Lower leg skin (tissue), 3 donors: ENCODE results near the gene S100A14.
"Not testable (repeated sequence)": the region's sequence is repeated elsewhere in the genome, so short reads cannot be mapped to it uniquely, and the experiment has no call there.

Experiments
- POLR2A ChIP-seq, 2 donors: fragments of 450-650 bp; IDR thresholded peaks; one replicate each; pipeline ENCODE4 v1.6.1; 2016 to 2017; ENCODE audit warnings: antibody characterized with exemption in 2 of 2, mild to moderate bottlenecking in 1 of 2, moderate library complexity in 1 of 2
- TF ChIP-seq, protein P1 (sequence below), 3 donors: fragments of 450-650 bp; IDR thresholded peaks; one replicate each; pipeline ENCODE4 v1.5.1; 2016; ENCODE audit warnings: antibody characterized with exemption in 3 of 3, mild to moderate bottlenecking in 3 of 3, moderate library complexity in 2 of 3

DNA sequence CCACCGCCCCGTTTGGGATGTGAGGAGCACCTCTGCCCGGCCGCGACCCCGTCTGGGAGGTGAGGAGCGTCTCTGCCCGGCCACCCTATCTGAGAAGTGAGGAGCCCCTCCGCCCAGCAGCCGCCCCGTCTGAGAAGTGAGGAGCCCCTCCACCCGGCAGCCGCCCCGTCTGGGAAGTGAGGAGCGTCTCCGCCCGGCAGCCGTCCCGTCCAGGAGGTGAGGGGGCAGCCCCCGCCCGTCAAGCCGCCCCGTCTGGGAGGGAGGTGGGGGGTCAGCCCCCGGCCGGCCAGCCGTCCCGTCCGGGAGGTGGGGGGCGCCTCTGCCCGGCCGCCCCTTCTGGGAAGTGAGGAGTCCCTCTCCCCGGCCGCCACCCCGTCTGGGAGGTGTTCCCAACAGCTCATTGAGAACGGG, 41.0 kb downstream of the S100A14 start:
- TF ChIP-seq POLR2A (IDR thresholded peaks at IDR 0.05): not testable (repeated sequence)
- TF ChIP-seq, protein P1, sequence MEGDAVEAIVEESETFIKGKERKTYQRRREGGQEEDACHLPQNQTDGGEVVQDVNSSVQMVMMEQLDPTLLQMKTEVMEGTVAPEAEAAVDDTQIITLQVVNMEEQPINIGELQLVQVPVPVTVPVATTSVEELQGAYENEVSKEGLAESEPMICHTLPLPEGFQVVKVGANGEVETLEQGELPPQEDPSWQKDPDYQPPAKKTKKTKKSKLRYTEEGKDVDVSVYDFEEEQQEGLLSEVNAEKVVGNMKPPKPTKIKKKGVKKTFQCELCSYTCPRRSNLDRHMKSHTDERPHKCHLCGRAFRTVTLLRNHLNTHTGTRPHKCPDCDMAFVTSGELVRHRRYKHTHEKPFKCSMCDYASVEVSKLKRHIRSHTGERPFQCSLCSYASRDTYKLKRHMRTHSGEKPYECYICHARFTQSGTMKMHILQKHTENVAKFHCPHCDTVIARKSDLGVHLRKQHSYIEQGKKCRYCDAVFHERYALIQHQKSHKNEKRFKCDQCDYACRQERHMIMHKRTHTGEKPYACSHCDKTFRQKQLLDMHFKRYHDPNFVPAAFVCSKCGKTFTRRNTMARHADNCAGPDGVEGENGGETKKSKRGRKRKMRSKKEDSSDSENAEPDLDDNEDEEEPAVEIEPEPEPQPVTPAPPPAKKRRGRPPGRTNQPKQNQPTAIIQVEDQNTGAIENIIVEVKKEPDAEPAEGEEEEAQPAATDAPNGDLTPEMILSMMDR (IDR thresholded peaks at IDR 0.05): not testable (repeated sequence)
